GM12891 (cell line): ENCODE results near the gene KRTAP10-11.

Experiments
- PAX5 ChIP-seq: IDR thresholded peaks from 2 replicates; pipeline ENCODE4 v1.6.1; 2011; ENCODE audit warnings: low read length, moderate library complexity, mild to moderate bottlenecking; ENCODE audit not compliant: insufficient read depth, severe bottlenecking
- POLR2A ChIP-seq: IDR thresholded peaks from 2 replicates; pipeline ENCODE4 v1.6.1; 2011; ENCODE audit warnings: low read depth, low read length, control low read depth
- POLR2AphosphoS5 ChIP-seq: IDR thresholded peaks from 2 replicates; pipeline ENCODE4 v1.6.1; 2011; ENCODE audit warnings: low read depth, low read length, control low read depth
- POU2F2 ChIP-seq: IDR thresholded peaks from 2 replicates; pipeline ENCODE4 v1.6.1; 2011; ENCODE audit warnings: low read depth, mild to moderate bottlenecking, control low read depth, low read length, moderate library complexity
- SPI1 ChIP-seq: IDR thresholded peaks from 2 replicates; pipeline ENCODE4 v1.6.1; 2011; ENCODE audit warnings: low read depth, low read length, control low read depth
- TAF1 ChIP-seq: IDR thresholded peaks from 2 replicates; pipeline ENCODE4 v1.6.1; 2011; ENCODE audit warnings: low read depth, low read length, control low read depth

- no peak for TF ChIP-seq POLR2A
- TF ChIP-seq POLR2AphosphoS5, result no peak
- no peak for TF ChIP-seq SPI1
- no peak for TF ChIP-seq TAF1
- TF ChIP-seq PAX5, result no peak
- no peak for TF ChIP-seq POU2F2
Observed at GRCh38 chr21:44650973-44651675, 4.9 kb downstream of the KRTAP10-11 start.
